Measurements from ENCODE around the gene PHYKPL.

PHYKPL gene

DNA sequence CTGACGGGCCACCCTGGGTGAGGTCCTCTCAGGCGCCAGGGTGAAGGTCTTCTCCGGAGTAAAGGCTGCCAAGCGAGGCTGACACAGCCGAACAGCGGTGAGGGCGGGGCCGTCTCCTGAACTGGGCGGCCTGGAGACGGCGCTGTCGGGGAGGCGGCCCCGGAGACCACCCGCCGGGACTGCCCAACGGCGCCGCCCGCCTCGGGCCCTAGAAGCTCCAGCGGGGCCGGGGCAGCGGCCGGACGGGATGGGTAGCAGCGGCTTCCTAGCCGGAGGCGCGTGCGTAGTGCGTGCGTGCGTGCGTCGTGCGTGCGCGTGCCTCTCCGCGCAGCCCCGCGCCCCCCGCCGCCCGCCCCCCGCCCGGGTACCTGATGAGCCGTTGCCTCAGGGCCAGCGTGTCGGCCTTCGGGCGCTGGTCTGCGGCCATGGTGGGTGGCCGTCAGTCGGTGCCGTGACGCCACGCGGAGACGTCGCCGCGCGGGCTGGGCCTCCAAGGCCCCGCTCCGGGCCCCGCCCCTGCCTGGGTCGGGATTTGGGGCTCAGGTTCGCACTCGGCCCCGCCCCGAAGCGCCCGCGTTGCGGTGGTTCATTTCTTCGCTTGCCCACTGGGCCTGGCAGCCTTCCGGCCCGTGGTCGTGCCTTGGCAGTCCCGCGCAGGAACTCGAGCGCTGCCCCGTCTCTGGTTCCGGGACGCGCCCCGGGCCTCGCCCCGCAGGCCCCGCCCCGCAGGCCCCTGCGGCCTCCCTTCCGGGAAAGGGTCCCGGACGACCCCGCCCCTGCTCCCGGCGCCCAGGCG is at the start of gene PHYKPL:
Gene PHYKPL, minus strand, starts transcription at position 679 of the 796 bp plus-strand sequence. Its CDS starts 252 bp downstream, at position 427.
- no peak for TF ChIP-seq GATA3 (IDR thresholded peaks at IDR 0.05; ENCODE audit: low read depth, low read length)
- TF ChIP-seq GATA2 (IDR thresholded peaks at IDR 0.05; ENCODE audit: low read depth, low read length): no peak

DNA sequence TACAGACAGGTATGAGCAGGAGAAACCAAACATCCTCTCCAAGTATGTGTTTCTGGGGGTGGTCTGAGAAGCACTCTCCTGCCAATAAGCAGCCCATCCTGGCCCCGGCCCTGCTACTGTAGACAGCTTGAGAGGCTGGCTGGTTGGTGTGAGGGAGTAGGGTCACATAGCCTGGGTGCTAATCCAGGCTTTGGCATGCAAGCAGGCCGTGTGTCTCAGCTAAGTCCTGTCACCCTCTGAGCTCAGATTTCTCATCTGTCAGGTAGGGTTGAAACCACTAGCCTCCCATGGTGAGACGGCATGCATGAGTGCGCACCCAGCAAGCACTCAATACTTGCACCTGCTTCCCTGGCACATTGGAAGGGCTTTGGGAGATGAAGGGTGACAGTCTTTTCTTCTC is 49.8 kb upstream of the PHYKPL start:
- TF ChIP-seq GATA2 (IDR thresholded peaks at IDR 0.05; ENCODE audit: low read depth, low read length): no peak
- no peak for TF ChIP-seq GATA3 (IDR thresholded peaks at IDR 0.05; ENCODE audit: low read depth, low read length)

DNA sequence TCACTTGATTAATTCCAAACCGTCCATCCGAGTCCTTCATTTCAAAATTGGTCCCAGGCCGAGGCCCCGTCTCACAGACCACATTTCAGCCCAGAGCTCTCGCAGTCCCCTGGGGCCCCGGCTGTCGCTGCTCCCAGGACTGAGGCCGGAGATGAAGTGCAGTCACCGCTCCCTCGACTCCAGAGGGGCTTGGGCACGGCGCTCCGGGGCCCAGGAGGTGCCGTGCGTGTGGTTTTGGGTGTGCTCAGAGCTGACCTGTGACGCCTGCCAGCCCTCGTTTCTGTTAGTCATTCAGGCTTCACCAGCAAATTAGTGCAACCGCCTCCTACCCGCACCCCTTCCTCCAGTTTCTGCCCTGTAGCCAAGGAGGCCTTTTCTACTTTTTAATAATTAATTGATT is 48.7 kb upstream of the PHYKPL start:
- no peak for TF ChIP-seq GATA3 (IDR thresholded peaks at IDR 0.05; ENCODE audit: low read depth, low read length)

DNA sequence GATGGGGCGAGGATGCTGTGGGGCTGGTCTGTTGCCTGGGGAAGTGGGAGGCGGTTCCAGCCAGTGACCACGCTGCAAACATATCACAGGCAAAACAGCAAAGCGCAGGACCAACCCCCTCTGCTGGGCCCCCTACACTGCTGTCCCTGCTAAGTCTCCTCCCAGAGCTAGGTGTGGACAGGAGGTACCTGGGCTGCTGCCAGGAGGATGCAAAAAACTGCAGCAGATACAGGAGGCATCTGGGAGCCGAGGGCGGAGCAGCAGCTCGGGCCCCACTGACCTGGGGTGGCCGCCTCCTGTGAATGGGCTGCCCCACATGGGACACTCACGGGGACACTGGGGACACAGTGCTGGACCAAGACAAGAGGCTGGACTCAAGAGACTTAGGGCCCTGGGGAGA is 48.0 kb upstream of the PHYKPL start:
- TF ChIP-seq GATA2 (IDR thresholded peaks at IDR 0.05; ENCODE audit: low read depth, low read length) (no peak), GATA3 (IDR thresholded peaks at IDR 0.05; ENCODE audit: low read depth, low read length) (no peak)

DNA sequence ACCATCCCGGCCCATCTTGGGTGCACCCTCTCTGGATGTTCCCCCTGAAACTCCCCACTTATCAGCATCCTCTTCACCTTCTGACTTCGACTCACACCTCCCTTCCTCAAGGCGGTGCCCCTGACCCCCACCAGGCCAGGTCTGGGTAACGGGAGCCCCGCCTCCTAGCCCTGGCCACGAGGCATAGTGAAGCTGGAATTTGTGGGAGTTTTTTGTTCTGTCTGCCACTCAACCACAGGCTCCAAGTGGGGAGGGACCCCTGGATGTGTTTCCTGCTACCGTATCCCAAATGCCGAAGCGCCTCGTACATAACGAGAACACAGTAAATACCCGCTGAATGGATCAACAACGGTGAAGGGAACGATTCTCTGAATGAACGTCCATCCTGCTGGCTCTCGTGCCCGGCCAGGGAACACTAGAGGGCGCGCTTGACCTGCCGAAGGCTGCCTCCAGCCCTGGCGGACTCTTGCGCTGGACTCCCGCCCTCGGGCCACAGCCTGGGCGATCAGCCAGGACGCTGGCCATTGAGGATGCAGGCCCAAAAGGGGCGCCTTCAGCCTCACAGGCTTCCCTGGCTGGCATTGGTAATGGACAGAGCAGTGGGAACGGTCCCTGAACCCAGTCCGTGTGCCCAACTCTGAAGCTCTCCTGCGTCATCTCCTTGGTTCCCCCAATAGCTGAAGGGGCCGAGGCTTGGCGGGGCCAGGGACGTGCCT is 47.3 kb upstream of the PHYKPL start:
- TF ChIP-seq GATA3 (IDR thresholded peaks at IDR 0.05; ENCODE audit: low read depth, low read length) (no peak), GATA2 (IDR thresholded peaks at IDR 0.05; ENCODE audit: low read depth, low read length) (no peak)

DNA sequence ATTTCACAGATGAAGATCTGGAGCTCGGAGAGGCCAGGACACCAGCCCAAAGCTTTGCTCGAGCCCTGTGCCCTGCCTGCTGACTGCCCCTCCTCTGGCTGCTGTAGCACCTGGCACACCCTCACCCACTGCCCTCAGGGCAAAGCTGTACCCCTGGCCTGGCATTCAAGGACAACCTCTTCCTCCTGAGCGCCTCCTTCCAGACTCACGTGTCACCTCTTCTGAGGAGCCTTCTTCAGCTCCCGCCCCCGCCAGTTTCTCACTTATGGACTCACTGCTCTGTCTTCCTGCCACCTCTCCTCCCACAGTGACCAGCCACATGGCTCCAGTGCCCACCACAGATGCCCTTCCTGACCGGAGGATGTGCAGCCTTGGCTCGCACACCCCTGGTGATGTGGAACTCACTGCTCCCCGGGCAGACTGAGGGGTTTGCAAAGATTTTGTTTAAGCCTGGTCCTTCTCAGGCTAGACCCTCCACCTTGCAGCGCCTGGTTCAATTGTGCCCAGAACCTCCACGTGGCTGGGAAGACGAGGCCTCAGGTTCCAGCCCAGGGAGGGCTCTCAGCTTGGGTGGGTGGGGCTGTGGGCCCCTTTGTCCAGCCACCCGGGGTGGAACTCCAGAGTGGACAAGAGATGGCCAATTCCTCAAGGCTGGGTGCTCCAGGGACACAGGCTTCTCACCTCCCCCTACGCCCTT is 46.6 kb upstream of the PHYKPL start:
- TF ChIP-seq GATA3 (IDR thresholded peaks at IDR 0.05; ENCODE audit: low read depth, low read length) (no peak), GATA2 (IDR thresholded peaks at IDR 0.05; ENCODE audit: low read depth, low read length) (no peak)

DNA sequence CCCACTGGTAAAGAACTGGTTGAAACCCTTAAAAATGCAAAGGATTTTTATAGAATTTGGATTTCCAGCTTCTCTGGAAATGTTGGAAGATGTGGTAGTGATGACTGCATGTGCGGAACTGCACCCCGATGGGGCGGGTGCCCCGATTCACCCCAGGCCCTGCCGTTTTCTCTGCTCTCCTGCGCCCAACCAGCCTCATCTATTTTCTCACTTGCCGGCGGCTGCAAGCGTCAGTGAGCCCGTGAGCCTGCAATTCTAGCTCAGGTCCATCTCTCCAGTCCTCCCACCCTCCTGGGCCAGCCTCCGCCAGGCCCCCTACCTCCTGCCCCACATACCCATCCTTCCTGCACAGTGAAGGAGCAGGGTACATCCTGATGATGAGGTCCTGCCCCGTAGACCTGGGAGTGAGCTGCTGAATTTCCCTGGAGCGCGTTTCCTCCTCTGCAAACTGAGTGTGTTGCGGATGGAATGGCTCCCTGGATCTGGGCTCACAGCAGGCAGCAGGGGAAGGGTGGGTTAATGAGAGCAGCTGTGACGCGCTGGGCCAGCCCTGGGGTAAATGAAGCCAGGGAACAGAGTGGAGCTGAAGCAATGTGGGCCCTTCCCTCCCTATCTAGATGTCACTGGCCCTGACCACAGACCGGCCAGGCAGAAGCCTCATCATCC is 45.9 kb upstream of the PHYKPL start:
- TF ChIP-seq GATA3 (IDR thresholded peaks at IDR 0.05; ENCODE audit: low read depth, low read length): no peak
- TF ChIP-seq GATA2 (IDR thresholded peaks at IDR 0.05; ENCODE audit: low read depth, low read length): no peak

DNA sequence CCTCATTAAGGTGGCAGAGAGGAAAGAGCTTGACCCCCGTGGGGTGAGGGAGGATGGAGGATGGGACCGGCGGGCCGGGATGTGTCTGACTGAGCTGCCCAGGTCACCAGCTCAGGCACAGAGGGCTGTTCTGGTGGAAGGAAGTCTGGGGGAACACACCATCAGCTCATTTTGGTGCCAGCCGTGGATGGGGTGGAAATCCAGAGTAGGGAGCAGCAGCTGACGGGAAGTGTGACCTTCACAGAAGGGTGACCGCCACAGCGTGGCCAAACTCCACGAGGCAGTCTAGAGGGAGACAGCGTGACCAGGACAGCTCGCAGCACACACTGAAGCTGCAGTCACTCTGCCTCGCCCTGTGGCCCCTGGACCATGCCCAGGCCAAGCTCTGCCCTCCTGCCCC is 45.3 kb upstream of the PHYKPL start:
- TF ChIP-seq GATA3 (IDR thresholded peaks at IDR 0.05; ENCODE audit: low read depth, low read length) (no peak), GATA2 (IDR thresholded peaks at IDR 0.05; ENCODE audit: low read depth, low read length) (no peak)

DNA sequence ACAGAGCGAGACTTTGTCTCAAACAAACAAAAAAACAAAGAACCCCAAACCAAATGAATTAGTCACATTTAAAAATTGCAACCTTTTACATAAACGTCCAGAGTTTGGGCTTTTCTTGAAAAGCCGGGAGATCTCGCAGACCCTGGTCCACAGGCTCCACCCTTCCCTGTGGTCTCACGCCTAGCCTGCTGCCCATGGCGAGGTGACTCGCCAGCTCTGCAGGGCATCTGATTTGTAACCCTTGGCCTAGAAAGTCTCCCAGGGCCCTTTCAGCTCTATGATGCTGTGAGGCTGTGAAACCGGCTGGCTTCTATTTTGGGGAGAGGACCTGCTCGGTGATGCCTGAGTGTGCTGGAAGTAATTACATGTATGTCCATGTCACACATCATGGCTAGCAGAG is 44.7 kb upstream of the PHYKPL start:
- TF ChIP-seq GATA2 (IDR thresholded peaks at IDR 0.05; ENCODE audit: low read depth, low read length) (no peak), GATA3 (IDR thresholded peaks at IDR 0.05; ENCODE audit: low read depth, low read length) (no peak)

DNA sequence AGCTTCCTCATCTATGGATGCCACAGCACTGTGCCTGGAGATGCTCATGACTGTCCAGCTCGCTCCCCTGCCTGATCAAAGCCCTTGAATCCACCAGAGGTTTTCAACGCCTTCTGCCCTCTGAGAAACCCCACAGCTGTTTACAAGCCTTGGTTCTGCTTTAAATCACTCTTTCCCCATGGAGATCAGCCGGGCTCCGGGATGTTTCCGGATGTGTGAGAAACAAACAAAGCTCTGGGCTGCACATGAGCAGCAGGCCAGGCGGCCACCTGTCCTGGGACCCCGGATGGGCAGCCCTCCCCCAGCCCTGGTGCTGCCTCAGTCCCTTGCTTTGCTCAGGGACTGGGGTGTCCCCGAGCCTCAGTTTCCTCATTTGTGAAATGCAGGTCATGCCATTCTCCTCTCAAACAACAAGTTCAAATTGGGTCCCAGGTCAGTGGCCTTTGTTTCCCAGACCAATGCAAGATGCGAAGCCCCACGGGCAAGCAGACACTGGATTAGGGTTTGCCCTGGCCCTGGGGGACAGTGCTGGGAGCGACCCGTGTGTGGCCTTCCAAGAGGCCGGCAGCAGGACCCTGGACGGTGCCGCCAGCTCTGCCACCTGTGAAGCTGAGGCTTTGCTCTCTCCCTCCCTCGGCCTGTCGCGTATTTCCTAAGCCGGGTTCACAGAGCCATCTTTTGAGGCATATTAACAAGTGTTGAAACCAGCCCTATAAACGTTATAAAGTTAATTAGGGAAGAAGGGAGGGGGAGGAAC is 42.4 kb upstream of the PHYKPL start:
- no peak for TF ChIP-seq GATA2 (IDR thresholded peaks at IDR 0.05; ENCODE audit: low read depth, low read length)
- no peak for TF ChIP-seq GATA3 (IDR thresholded peaks at IDR 0.05; ENCODE audit: low read depth, low read length)

DNA sequence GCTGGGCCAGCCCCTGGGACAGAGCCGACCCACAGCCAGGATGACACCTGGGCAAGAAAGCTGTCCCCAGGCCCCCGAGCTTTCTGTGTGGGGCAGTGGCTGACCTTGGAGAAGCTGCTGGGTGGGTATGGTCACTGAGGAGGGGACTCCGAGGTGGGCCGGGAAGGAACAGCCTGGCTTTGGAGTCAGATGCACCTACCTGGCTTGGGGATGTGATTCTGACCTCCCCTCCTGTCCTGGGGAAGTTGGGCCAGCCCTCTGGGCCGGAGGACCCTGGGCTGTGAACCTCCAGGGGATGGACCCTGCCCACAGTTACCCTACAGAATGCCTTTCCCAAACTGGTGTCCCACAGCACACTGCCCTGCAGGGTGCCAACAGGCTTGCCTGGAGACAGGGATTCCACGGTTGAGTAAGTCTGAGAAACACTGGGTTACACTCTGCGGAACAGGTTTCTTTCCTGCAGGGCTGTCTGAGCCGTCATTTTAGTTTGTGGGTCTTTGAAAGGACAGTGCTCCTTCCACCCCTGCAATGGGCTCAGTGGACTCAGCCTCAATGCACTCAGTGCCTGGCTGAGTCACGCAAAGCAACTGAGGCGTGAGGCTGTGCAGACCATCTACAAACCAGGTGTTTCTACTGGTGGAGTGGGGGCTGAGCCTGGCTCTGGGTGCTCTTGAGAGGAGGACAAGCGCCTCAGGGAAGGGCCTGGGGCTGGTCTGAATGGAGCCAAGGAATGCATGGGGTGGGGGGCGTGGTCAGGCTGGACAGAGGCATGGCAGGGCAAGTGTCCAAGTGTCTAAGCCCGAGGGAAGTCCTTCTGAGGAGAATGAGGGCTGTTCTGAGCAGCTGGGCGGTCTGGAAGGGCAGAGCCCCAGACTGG is 41.3 kb upstream of the PHYKPL start:
- TF ChIP-seq GATA2 (IDR thresholded peaks at IDR 0.05; ENCODE audit: low read depth, low read length): no peak
- no peak for TF ChIP-seq GATA3 (IDR thresholded peaks at IDR 0.05; ENCODE audit: low read depth, low read length)

DNA sequence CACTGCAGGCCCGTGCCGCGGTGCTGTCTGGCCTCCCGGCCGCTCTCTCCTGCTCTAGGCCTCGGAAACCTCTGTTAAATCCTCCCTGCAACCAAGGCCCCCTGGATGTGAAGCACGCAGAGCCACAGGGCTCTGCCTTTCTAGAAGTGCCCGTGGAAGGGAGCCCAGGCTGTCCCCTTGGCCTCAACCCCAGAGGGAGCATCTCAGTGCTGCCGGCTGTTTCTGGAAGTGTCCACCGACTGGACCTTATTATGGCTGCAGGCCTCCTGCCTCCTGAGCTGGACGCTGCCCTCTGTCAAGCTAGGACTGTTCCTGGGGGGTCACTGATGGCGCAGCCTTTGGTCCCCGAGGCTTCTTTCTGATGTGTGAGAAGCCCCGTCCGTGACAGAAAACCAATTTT is 40.4 kb upstream of the PHYKPL start:
- TF ChIP-seq GATA3 (IDR thresholded peaks at IDR 0.05; ENCODE audit: low read depth, low read length) (no peak), GATA2 (IDR thresholded peaks at IDR 0.05; ENCODE audit: low read depth, low read length) (no peak)

DNA sequence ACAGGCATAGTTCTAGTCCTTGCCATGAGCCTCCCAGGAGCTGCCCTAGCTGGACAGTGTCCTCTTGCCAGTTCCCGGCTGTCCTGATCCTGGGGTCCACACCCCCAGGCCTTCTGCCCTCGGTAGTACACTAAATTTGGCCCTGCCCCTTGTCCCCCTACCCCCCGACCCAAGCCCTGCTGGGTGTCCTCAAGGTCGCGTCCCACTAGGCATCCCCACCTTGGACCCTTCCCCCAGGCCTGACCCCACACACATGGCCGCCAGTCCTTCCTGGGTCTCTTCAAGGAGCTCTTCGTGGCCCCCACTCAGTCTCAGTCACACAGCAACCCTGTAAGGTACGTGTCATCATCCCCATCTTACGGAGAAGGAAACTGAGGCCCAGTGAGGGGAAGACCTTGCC is 40.0 kb upstream of the PHYKPL start:
- TF ChIP-seq GATA3 (IDR thresholded peaks at IDR 0.05; ENCODE audit: low read depth, low read length): no peak
- TF ChIP-seq GATA2 (IDR thresholded peaks at IDR 0.05; ENCODE audit: low read depth, low read length): no peak

Data from SH-SY5Y (cell line).